ENCODE measurements around the gene WNT7B. TPM values are rescaled to one million over a fixed set of nuclear protein-coding genes. Genes with fewer than 3 reads are reported as not detected.
A peak's percentile ranks its signal among the peaks of the same experiment; 100 is the strongest.

The WNT7B gene
- total RNA-seq, 4 donors from 2014 or later, result 0.41 TPM; not detected in 3

DNA sequence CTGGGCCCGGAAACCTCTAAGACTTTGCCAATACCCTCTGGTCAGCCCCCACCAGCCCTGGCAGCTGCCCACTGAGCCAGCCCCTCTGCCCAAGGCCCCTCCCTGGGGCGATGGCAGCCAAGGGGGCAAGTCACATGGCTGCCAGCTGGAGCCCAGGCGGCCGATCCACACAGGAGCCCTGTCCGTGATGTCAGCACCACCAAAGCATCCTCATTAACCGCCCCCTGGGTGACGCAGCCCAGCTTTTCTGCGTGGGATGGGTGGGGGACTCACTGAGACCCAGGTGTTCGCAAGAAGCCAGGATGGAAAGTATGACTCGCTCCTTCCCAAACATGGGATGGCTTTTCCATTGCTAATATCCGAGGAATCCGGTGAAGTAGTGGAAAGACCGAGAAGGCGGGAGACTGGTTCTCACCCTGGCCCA, 46.6 kb upstream of the WNT7B start:
- Histone ChIP-seq H3K4me3 (no peak overlapping the region), H3K4me1 (no peaks in the 10 kb centered on the region), H3K27ac (peak overlapping the region; percentile 83 to 85), H3K27me3 (no peaks in the 10 kb centered on the region), H3K36me3 (no peaks in the 10 kb centered on the region), H3K9me3 (no peaks in the 10 kb centered on the region)
- intact Hi-C loops (cut with DNase I; ENCODE audit: low total_unique reads), result no loop called here
- peak; percentile 84 to 90 for DNase-seq
- TF ChIP-seq, protein P1, sequence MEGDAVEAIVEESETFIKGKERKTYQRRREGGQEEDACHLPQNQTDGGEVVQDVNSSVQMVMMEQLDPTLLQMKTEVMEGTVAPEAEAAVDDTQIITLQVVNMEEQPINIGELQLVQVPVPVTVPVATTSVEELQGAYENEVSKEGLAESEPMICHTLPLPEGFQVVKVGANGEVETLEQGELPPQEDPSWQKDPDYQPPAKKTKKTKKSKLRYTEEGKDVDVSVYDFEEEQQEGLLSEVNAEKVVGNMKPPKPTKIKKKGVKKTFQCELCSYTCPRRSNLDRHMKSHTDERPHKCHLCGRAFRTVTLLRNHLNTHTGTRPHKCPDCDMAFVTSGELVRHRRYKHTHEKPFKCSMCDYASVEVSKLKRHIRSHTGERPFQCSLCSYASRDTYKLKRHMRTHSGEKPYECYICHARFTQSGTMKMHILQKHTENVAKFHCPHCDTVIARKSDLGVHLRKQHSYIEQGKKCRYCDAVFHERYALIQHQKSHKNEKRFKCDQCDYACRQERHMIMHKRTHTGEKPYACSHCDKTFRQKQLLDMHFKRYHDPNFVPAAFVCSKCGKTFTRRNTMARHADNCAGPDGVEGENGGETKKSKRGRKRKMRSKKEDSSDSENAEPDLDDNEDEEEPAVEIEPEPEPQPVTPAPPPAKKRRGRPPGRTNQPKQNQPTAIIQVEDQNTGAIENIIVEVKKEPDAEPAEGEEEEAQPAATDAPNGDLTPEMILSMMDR (IDR thresholded peaks at IDR 0.05), result no peak
- TF ChIP-seq POLR2A (IDR thresholded peaks at IDR 0.05), result peak in 1 of 2 donors; percentile 18

DNA sequence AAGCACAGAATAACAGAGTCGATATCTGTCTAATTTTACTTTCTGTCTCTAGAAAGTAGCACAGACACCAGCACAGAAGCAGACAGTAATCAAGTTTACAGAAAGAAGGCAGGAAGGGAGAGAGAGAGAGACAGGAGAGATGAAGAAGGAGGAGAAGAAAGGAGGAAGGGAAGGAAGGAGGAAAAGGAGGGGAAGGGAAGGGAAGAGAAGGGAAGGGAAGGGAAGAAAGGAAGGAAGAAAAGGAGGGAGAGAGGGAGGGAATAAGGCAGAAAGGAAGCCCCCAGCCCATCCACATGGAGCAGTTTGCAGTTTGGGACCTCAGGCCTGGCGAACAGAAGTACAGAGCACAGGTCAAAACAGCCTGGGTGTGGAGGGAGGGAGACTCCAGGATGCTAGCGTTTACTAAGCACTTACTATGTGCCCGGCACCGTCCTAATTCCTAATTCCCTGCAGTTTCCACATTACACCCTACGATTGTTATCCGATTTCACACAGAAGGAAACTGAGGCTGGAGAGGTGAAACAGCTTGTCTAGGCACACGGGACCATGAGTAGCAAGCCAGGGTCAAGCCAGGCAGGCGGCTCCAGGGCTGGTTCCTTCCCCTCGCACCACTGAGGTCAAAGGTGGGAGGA, 46.0 kb upstream of the WNT7B start:
- DNase-seq, result peak in 1 of 2 donors; percentile 14
- no peak overlapping the region for H3K4me3 ChIP-seq
- H3K27ac ChIP-seq, result peak overlapping the region; percentile 83 to 85
- H3K27me3 ChIP-seq, result no peaks in the 10 kb centered on the region
- no peaks in the 10 kb centered on the region for H3K36me3 ChIP-seq
- TF ChIP-seq, protein P1 (IDR thresholded peaks at IDR 0.05), result no peak
- no peak for TF ChIP-seq POLR2A (IDR thresholded peaks at IDR 0.05)
- intact Hi-C loops (cut with DNase I; ENCODE audit: low total_unique reads), result no loop called here
- no peaks in the 10 kb centered on the region for H3K4me1 ChIP-seq
- no peaks in the 10 kb centered on the region for H3K9me3 ChIP-seq

- Histone ChIP-seq H3K4me1 (no peaks in the 10 kb centered on the region), H3K4me3 (no peak overlapping the region), H3K27ac (no peak overlapping the region), H3K9me3 (no peaks in the 10 kb centered on the region), H3K36me3 (no peaks in the 10 kb centered on the region), H3K27me3 (no peaks in the 10 kb centered on the region)
- TF ChIP-seq POLR2A (IDR thresholded peaks at IDR 0.05), result no peak
- TF ChIP-seq, protein P1 (IDR thresholded peaks at IDR 0.05), result no peak
- intact Hi-C loops (cut with DNase I; ENCODE audit: low total_unique reads), result no loop called here
- DNase-seq, result peak; percentile 9 to 14
These were observed 44.6 kb upstream of the WNT7B start for GRCh38 chr22:46021577-46021976.

- no peak overlapping the region for H3K4me3 ChIP-seq
- H3K9me3 ChIP-seq, result no peaks in the 10 kb centered on the region
- no peaks in the 10 kb centered on the region for H3K36me3 ChIP-seq
- DNase-seq, result peak in 1 of 2 donors; percentile 11
- TF ChIP-seq, protein P1 (IDR thresholded peaks at IDR 0.05), result no peak
- no peak for TF ChIP-seq POLR2A (IDR thresholded peaks at IDR 0.05)
- H3K4me1 ChIP-seq, result peaks cover 0 to 5% of the 10 kb centered on the region in 2 donors
- no peak overlapping the region for H3K27ac ChIP-seq
- intact Hi-C loops (cut with DNase I; ENCODE audit: low total_unique reads), result loop anchor here (10.0 kb wide), 1 partner anchor 55 kb away; no protein-coding TSS in a partner anchor
- H3K27me3 ChIP-seq, result no peaks in the 10 kb centered on the region
These were observed 42.4 kb upstream of the WNT7B start for GRCh38 chr22:46019351-46019750.

DNA sequence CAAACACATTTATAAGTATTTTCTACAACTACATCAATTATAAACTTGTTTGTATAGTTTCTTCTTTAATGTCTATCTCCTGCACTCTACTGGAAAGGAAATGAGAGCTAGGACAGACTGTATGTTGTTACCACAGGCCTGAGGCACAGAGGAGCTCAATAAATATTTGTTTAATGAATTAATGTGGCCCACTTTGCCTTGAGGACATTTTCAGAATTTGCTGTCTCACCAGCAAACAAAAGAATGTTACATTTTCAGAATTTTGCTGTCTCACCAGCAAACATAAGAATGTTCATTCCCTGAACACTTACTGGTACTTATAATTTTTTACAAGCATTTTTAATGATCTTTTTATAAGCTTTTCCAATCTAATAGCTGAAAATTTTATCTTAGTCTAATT, 41.9 kb upstream of the WNT7B start:
- H3K27me3 ChIP-seq, result no peaks in the 10 kb centered on the region
- TF ChIP-seq POLR2A (IDR thresholded peaks at IDR 0.05), result no peak
- TF ChIP-seq, protein P1 (IDR thresholded peaks at IDR 0.05), result no peak
- intact Hi-C loops (cut with DNase I; ENCODE audit: low total_unique reads), result loop anchor here (10.0 kb wide), 1 partner anchor 56 kb away; no protein-coding TSS in a partner anchor
- peaks cover 0 to 8% of the 10 kb centered on the region in 2 donors for H3K4me1 ChIP-seq
- no peak overlapping the region for H3K27ac ChIP-seq
- no peak overlapping the region for H3K4me3 ChIP-seq
- H3K36me3 ChIP-seq, result no peaks in the 10 kb centered on the region
- no peaks in the 10 kb centered on the region for H3K9me3 ChIP-seq
- DNase-seq, result no peak
